Measurements from ENCODE around the gene CA4.
"Not testable (repeated sequence)": the region's sequence is repeated elsewhere in the genome, so short reads cannot be mapped to it uniquely, and the experiment has no call there.

- not testable (repeated sequence) for TF ChIP-seq POLR2A (IDR thresholded peaks at IDR 0.05; ENCODE audit: low read depth, low read length); TAF1 (IDR thresholded peaks at IDR 0.05; ENCODE audit: borderline replicate concordance, low read depth, low read length)
Measured at GRCh38 chr17:60119807-60120748, 29.7 kb upstream of the CA4 start.
